ENCODE measurements around the gene NOP16.
"Not testable (repeated sequence)": the region's sequence is repeated elsewhere in the genome, so short reads cannot be mapped to it uniquely, and the experiment has no call there.

Gene NOP16

DNA sequence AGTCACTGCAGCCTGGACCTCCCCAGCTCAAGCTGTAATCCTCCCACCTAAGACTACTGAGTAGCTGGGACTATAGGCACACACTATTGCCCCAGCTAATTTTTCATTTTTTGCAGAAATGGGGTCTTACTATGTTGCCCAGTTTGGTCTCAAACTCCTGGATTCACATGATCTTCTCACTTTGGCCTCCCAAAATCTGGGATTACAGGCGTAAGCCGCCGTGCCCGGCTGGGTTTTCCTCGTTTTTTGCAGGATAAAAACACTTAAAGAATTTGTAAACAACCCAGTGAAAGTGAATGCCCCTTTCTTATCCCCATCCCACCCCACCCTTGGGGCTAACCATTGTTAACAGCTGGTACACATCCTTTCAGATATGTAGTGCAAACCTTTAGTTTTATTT lies 20.2 kb upstream of the NOP16 start:
- no peak for DNase-seq

- DNase-seq, result not testable (repeated sequence)
Measured at GRCh38 chr5:176408252-176408573, 19.8 kb upstream of the NOP16 start.

DNA sequence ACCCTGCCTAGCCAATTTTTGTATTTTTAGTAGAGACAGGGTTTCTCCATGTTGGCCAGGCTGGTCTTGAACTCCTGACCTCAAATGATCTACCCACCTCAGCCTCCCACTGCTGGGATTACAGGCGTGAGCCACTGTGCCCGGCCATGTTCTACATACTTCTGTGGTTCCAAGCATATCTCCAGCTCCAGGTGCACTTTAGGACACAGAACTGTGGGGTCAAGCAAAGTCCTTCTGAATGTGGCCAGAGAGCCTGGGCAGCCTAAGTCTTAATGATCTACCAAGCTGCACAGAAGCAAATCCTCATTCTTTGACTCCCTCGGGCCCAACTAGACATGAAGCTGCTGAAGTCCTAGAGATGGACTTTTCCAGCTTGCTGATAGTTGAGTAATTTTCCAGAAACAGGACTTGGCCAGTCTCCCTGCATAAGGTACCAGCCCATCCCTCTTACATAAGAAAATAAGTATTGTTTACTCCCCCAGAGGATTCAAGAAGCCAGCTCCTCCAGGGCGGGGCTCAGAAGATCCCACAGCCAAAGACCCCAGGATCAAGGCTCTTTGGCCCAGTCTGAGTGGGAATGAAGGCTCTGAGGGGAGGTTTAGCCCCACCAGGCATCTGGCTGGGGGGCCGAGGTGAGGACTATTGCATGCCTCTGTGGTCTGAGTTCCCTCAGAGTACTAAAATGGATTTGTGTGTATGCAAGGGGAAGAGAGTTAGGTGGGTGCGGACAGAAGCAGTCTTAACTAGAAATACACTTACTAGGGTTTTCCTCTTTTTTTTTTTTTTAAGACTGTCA lies 19.3 kb upstream of the NOP16 start:
- no peak for DNase-seq

DNA sequence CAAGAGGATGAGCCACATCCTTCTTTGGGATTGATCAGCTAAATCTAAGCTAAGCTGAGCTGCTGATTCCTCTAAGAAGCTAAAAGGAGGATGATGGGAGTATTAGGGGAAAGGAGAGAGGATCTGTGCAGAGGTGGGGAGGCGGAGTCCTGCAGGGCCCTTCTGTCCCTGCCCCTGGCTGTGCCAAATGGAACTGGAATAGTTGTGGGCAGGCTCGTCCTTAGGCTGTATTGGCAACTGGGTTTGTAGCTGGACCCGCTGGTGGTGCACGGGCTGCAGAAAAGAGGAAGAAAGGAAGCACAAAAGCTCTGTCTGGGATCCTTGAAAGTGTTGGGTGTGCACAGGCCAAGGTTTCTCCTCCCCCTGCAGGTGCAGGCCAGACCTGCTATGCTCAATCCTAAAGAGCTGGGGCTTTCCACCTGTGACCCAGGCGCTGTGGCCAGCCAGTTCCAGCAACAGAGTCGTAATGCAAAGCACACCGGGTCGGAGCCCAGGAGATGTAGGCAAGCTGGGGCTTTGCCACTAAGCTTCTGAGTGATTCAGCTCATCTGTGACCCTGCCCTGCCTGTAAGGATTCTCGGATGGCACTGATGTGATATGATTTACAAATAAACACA lies 18.1 kb upstream of the NOP16 start:
- DNase-seq, result no peak

DNA sequence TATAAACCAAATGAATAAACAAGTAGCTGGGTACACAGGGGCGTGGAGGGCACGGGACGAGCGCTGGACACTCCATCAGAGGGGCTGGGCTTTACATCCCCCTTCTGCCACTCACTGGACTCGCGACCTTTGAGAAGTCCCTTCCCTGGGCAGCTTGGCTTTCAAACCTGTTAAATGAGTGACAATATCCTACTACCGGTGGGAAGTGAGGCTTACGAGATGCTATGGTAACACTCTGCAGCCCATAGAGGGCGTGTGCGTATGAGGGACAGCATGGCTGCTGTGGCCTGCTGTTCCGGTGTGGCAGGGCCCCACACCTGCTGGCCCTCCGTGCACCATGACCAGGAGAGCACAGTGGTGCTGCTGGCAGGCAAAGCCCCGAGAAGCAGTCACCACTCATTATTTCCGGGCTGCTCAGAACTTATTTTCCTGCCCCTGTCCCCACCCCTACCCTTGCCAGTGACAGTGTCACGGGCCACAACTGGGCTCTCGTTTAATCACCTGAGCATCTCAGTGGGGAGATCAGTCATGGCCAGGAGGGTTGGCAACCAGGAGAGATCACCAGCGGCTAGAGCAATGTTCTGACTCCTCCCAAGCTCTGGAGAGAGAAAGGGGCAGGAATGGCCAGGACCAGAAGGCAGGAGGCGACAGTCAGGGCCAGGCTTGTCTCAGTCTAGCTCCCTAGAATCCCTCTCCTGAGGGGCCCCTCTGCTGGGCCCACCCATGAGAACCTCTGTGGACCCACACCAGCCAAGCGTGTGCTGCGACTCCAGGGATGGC lies 17.4 kb upstream of the NOP16 start:
- no peak for DNase-seq

- DNase-seq, result no peak
Measured at GRCh38 chr5:176401281-176402205, 13.1 kb upstream of the NOP16 start.

DNA sequence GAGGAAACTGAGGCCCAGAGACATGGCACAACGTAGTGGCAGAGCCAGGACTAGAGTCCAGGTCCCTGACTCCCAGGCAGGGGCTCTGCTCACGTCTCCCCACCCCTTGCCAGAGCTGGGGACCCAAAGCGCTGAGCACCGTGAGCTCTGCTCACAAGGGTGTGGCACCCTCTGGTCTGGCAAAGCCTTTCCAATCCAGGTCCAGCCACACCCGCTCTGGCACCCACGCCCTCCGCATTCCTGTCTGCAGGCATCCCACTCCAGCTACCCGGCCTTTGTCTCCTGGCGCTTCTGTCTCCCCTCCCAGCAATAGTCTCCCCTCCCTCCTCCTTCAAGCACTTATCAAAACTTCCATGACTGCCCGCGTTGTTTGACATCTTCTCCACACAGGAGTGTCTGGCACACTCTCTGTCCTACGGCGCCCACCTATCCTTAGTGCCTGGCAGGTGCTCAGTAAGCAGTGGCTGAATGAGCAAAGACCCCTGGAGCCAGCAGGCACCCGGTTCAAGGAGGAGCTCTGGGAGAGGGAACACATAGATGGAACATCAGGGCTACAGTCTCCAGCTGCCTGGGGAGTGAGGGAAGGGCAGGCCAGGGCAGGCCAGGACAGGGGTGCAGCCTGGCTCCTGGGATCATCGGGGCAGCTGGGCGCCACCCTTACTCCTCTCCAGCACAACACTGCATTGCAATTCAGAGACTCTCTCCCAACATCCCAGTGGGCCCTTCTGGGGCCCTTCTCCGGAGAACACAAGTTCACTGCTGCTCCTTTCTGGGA lies 12.2 kb upstream of the NOP16 start:
- no peak for DNase-seq

DNA sequence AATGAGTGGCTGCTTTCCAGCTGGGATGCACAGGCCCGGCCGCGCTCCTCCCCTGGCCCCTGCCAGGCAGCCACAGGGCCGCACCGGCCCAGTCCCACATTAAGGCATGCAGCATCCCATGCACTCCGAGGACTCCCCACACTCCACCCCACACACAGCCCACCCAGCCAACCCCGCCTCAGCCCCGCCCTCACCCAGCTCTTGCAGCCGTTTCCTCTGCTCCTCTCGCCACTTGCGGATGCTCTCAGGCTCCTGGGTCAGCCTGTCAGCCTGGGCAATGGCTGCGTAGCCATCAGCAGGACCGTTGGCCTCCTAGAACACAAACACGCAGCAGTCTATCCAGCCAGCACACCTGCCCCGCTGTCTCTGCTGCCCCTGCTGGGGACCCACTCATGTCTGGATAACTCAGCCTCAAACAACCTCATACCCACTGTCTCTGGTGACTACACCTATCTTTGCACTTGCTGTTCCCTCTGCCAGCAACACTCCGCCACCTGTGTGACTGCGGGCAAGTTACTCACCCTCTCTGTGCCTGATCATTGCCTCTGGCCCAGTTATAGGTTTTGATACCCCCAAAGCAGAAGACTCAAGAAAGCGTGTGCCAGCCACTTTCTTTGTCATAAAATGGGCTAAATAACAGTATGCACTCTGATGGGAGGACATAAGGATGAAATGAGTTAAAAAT lies 9.5 kb upstream of the NOP16 start:
- no peak for DNase-seq

DNA sequence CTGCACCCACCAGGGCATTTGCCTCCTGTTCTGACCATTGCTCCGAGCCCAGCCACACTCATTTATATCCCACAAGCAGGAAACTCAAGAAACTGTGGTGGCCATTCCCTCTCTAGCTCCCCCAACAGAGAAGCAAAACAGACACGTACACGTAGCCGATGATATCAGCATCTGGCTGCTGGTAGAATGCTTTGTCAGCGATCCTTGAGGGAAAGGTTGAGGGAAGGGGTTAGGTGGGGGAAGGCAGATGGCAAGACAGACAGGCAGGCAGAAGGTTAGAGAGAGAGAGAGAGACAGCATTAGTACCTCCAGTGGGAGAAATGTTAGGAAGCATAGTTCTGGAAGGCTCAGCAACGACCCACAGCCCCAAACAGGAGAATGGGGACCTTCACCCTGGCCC lies 7.9 kb upstream of the NOP16 start:
- no peak for DNase-seq

GRCh38 chr5:176394881-176395675 lies 6.7 kb upstream of the NOP16 start:
- DNase-seq, result no peak

GRCh38 chr5:176394096-176394495 lies 5.7 kb upstream of the NOP16 start:
- DNase-seq, result no peak

- no peak for DNase-seq
Measured at GRCh38 chr5:176392526-176392925, 4.1 kb upstream of the NOP16 start.

- DNase-seq, result no peak
Measured at GRCh38 chr5:176391999-176392398, 3.6 kb upstream of the NOP16 start.

- no peak for DNase-seq
Measured at GRCh38 chr5:176391479-176391878, 3.1 kb upstream of the NOP16 start.

- no peak for DNase-seq
Measured at GRCh38 chr5:176389135-176390123, 1.0 kb upstream of the NOP16 start.

DNA sequence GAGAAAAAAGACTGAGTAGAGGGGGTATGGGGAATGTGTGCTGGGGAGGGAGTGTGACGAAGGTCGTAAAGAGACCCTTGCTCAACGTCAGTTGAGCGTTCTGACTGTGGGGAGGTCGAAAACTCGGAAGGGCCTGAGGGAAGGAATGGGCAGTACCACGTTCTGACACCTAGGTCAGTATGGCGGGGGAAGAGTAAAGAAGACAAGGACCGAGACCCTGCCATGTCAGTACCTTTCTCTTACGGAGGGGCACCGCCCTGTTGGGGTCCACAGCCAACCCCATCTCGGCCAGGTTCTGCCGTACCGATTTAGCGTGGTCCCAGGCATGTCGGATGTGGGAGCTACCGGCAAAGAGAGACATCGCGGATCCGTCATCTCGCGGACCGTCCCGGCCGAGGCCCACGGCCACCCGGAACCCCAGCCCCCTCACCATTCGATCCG lies 375 bp downstream of the NOP16 start:
- DNase-seq, result peak; percentile 54

- DNase-seq, result peak; percentile 29
Measured at GRCh38 chr5:176387384-176387925, 943 bp downstream of the NOP16 start.

GRCh38 chr5:176386491-176386890 lies 1.9 kb downstream of the NOP16 start:
- no peak for DNase-seq

GRCh38 chr5:176384991-176385390 lies 3.4 kb downstream of the NOP16 start:
- DNase-seq, result no peak

All from NCI-H69 (cell line).